NCI-H187 (cell line): ENCODE measurements around the gene RIT2.

Source experiments
- DNase-seq, 2 experiments: peaks; one replicate each; lab custom pipeline; 2025; lab: John Stamatoyannopoulos, UW

Gene RIT2

DNA sequence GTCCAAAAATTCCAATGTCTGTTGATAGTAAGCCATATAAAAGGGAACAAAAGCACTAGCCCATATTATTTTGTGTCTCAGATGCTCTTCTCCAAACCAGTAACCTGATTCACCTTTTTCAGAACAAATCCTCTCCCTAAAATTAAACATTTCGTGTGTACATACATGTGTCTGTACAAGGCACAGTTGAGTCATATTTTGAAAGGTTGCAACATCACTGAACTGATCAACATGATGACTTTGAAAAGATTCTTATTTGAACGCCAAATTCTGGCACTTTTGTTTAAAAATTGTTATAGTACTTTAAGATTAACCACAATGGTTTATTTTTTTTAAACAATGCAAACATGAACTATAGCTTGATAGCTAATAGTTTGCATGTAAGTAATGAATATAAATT lies 102.5 kb downstream of the RIT2 start:
- DNase-seq = no peak

DNA sequence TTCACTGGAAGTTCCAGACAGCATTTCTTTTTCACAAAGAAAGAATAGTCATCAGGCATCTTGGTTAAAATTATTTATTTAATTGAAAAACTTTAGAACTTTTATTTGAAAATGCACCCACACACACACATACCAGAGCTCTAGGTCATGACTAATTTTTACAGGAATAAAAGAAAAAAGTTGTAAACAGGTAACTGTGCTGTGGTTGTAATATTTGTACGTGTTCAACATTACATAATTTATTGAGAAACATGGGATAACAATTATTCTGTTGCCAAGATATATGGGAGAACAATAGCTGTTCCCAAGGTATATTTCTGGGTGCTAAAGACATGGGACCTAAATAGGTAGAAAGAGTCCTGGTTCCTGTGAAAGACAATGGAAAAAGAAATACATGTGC lies 104.9 kb downstream of the RIT2 start:
- DNase-seq = no peak

DNA sequence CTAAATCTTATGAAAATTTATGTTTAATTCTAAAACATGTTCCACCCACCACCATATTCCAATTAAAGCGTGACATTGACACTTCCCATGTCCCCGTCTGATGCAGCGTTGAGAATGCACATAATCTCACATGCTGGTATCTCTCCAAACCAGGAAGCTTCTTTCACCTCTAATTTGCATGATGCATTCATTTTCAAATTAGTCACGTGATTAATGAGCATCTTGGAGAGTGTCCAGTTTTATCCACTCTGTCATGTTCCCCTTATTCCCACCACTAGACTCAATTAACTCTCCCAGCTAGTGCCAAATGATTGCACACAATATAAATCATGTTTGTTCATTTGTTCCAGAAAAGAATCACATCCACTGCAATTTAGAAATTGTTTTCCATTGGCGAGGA lies 105.8 kb downstream of the RIT2 start:
- DNase-seq = no peak

DNA sequence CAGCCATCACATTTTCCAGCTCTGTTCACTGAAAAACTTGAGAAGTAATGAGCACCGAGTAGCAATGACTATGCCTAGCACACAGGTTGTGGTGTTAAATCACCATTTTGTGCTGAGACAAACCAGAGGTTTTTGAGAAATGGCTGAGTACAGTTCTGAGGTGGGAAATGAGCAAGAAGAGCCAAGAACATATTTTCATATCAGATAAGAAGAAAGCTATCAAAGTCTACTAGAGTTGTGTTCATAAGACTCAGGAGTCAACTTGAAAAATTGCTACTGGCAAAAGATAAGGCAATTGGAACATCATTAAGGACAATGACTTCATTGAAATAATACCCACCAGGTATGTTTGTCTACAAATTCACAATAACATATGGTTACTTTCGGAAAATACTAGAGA lies 108.1 kb downstream of the RIT2 start:
- DNase-seq = no peak

DNA sequence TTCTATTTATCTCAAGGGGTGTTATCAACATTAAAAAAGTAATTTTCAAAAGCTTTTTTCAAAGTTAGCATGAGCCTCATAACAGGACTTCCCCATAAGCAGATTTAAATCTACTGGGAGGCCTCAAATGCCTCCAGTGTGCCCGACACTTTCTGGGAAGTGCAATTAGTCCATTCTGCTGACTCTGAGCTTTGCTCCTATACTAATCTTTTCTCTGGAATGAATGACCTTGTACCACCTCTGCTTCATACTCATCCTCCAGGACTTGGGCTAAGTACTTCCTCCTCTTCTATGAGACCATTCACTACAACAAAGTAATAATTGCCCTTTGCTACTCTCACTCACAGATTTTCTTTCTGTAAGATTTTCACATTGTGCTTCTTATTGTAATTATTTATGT lies 111.1 kb downstream of the RIT2 start:
- DNase-seq = no peak

DNA sequence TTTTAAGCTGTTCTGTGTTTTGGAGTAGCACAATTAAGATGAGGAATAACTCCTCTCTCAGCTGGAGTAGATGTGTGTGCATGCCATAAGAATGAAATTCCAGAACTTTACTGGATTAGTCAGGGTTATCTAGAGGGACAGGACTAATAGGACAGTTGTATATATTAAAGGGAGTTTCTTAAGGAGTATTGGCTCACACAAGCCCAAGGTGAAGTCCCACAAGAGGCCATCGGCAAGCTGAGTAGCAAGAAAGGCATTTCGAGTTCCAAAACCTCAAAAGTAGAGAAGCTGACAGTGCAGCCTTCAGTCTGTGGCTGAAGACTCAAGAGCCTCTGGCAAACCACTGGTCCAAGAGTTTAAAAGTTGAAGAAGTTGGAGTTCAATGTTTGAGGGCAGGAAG lies 113.7 kb downstream of the RIT2 start:
- no peak for DNase-seq

DNA sequence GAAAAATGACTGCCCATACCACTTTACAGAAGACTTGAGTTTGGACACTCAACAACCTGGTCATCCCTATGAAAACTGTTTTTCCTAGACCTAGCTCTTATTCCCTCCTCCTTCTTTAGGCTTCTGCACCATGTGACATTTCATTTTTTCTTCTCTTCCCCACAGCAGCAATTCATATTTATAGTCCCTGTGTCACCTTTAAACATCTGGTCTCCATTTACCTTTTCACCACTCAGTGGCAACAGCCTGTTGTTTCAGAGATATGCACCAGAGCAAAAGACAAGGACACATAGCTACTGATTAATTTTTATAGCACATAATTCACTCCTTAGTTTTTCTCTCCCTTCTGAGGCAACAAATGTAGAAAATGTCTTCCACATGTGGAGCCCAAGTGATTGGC lies 118.7 kb downstream of the RIT2 start:
- no peak for DNase-seq

DNA sequence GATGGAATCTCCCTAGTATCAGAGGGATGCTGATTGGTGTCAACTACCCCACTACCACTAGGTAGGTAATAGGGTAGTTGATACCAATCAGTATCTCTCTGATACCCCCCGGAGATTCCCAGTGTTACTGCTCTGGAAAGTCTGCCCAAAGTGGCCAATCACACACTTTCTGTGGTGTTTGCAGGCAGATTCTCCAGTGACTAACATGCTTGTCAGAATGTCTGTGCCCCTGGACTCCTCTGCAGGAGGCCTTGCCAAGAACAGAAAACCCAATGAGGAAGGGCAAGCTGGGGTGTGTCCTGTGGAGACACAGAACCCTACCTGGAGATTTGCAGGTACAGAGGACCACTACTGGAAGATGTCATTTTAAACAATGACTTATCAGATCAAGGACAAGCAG lies 135.1 kb downstream of the RIT2 start:
- DNase-seq = no peak

DNA sequence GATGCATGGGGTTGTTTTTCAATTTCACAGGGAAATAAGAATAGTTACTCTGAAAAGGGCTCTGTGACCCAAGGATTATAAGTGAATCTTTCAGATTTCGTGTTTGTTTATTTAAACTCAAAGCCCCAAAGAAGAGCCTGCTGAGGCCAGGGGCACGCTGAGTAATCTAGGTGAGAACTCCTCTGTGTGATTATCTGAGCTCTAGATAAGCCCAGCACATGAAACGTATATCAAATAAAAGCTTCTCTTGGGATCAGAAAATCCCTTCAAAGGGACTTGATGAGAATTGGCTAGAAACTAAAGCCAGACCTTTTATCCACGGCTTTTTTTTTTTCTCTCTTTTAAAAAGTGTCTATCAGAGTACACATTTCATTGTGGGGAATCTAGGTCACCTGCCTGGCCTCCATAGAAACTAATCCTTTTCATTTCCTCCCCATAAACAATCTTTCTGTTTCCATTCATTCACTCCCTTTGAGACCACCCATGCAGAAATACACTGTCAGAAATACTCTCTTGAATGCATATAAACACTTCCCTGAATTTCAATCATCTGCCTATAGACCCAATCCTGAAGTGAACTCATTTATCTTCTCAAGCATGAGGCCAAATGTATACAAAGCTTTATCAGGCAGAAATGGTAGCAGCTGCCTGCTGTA lies 137.4 kb downstream of the RIT2 start:
- DNase-seq = peak; percentile 5 to 23

DNA sequence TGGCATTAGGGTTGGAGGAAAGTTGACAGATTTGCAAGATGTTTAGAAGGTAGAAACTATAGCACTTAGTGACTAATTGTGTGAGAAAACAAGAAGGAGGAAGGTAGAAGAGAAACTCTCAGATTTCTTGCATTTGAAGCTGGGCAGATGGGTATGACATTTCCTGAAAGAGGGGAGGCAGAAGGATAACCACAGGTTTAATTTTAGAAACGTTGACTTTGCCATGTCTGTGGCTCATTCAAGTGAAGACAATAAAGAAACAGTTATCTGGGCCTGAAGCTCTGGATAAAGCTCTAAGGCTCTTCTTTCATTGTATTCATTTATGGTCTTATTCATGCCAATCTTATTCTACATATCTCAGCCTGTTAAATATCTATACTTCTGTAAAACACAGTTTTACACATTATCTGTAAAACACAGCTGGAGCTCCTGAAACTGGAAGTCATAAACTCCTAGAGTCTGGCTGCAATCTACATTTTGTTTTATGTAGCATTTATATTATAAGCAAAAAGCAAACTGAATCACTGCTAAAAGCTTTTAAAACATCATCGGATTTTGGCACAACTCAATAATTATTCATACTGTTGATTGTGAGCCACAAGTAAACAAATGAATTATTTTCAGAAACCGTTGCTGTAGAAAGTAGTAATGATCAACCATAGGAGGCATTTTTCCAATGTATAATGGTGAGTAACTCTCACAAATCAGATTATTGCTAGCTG lies 138.5 kb downstream of the RIT2 start:
- DNase-seq = no peak

DNA sequence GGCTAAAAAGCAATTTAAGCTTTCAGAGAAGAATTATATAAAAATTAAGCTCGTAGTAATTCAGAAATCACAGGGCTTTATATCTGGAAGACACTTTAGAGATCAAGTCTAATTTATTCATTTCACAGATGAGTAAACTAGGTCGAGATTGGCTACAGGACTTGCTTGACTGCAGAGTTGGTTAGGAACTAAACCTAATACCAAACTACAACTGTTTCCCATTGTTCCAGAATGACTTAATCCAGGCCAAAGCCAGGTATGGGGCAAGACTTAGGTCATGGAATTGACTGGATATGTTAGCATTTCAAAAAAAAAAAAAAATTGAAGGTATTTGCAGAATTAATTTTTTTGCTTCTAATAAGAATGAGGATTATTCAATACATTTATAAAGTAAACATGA lies 146.1 kb downstream of the RIT2 start:
- DNase-seq = no peak

DNA sequence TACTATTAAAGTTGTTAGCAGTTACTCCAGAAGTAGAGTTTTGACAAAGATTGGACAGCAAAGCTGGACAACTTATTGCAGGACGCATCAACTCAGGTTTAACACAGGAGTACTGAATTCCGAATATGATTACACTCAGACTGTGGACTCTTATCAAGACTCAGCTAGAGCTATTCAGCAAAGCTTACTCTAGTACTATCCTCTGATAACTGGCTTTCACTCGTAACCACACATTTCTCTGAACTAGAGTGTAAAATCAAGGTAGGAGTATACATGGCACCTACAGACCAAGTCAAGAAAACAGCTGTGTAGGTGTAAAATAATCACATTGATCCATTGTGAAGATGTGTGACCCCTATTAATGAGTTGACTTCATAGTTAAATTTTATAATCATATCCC lies 154.2 kb downstream of the RIT2 start:
- no peak for DNase-seq

DNA sequence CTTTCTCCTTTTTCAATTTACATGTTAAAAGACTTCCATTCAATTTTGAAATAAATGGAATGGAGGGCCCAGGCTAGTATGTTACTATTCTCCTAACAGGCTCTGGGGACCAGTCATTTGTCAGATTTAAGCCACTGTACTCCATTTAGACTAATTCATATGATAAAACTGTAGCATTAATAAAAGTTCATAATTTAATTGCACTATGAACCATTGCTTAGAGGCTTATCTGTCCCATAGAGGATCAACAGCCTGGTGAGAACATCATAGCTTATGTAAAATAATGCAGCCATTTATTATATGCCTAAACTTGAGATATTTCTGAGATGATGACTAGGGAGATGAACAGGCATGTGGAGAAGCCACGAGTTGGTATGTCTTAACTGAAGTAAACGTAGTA lies 156.0 kb downstream of the RIT2 start:
- no peak for DNase-seq

DNA sequence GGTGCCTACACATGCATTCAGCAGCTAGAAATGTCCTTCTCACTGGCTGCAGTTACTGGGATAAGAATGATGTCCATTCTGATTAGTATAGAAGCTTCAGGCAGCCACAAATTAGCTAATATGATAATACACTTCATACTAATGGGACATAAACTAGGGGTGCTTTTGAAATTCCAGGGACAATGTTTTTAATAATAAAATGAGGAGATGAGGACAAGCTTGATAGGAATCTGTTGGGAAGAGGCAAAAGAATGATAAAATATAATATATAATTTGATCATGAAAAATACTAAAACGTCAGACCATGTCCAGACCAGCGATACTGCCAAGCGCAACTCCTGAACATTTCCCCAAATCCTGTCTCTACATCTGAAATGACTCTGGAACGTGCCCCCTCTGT lies 157.1 kb downstream of the RIT2 start:
- DNase-seq = no peak

DNA sequence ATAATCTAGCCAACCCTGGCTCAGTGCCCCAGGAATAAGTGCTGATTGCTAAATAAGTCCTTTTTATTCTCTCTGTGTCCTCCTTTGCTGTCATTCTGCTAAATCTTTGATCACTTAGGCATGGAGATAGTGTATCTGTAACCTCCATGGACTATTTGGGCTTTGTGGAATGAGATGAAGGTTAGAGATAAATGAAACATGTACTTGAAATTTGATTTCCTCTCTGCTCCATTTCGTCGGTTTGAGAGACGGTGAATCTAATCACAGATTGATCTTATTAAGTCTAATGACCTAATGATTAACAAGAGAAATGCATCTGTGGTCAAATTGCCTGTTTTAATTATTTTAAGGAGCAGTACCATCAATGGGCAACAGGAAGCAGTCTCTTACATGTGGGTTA lies 159.2 kb downstream of the RIT2 start:
- no peak for DNase-seq

DNA sequence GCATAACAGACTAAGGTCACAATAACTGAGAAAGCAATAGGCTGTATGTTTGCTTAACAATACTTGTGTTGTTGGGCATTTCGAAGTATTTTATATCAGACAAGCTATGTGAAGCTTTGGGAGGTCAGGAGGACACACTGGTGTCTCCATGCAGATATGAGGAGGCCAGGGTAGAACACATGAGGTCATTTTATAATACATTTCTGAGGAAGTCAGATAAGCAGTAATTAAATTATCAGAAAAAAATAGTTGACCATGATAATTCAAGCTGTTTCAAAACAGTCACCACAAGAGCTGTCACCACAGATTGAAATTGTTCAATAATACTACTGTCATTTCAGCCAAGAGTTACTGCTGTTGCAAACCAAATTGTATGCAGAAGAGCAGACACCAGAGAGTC lies 160.6 kb downstream of the RIT2 start:
- DNase-seq = no peak

DNA sequence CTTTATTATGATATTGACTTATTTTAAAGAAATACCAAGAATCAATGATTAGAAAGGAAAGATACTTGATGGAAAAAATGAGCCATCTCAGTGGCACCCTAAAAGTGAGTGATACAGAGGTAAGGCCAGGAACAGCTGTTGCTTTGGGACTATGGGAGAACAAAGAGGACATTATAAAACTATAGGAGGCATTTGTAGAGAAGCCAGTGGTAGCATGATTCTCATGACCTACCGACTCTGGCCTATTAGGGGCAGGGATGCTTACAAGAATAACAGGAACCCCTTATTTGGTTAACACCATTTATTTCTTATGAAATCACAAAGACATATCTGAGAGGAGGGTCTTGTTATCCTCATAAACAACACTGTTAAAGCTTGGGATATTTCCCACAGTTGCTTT lies 162.2 kb downstream of the RIT2 start:
- DNase-seq = no peak

DNA sequence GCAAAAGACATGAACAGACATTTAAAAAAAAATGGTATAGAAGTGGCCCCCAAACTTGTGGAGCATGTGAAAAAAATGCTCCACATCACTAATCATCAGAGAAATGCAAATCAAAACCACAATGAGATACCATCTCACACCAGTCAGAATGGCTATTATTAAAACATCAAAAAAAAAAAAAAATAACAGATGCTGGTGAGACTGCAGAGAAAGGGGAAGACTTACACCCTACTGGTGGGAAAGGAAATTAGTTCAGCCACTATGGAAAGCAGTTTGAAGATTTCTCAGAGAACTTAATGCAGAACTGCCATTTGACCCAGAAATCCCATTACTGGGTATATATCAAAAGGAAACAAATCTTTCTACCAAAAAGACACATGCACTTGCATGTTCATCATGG lies 164.8 kb downstream of the RIT2 start:
- DNase-seq = no peak

DNA sequence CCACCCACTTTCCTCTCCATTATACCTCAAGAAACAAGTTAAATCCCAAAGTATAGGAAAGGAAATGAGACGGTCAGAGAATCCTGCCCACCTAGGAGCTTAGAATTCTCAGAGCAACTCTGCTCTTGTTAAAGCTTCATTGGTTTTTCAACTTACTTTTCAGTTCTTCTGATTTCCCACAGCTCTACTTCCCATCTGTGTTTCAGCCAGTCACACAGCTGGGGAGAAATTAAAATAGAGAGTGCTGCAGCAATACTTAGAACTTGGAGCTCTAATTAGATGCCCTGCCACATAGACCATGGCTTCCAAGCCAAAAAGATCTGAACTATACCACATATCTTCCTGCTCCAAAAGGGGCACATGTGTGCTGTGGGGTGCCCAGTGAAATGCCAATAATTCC lies 166.7 kb downstream of the RIT2 start:
- no peak for DNase-seq

DNA sequence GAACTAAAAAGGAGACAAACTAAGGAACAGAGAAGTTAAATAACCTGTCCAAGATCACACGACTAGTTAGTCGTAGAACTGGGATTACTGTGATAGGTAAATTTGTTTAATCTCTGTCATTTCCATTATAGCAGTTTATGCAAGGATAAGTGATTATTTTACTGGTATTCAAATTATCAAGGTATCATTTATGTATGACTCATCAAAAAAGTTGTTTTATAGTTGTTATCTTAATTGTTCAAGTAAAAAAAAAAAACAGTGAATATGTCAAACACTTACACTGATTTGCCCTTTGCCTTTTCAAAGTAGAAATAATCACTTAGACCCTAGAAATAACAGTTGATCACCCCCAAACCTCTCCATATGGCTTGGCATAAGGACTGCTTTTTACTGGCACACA lies 173.6 kb downstream of the RIT2 start:
- no peak for DNase-seq

DNA sequence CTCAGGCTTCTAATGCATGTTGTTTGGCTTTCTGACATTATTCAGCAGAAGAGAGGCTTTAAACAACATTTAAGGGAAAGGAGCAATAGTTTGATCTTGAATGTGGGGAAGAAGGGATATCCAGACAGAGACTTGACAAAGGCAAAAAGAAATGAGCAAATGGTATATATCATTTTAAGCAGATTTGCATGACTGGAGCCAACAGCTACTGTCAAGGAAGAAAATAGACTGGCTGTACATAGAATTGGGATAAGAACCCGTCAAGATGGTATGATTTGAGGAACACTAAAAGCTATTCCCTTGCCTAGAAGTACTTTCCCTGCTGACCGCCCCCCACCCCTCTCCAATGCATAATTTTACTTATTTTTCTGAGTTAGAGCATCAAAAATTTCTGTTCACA lies 174.5 kb downstream of the RIT2 start:
- DNase-seq = no peak

DNA sequence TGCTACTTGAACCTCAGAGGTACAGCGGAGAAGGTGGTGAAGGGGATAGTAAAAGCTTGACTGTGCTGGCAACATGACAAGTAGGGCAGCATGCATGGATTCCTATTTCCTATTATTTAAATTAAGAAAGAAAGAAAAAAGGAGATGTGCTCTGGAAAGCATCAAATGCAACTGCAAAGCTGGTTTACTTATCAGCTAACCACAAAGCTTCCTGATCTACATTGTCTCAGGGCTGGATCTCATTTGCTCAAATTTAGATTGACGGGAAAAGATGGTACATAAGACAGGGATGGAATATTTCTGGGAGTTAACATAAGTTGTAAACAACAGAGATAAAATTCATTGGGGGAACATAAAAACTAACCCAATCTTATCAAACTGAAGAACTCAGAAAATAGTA lies 178.0 kb downstream of the RIT2 start:
- no peak for DNase-seq

DNA sequence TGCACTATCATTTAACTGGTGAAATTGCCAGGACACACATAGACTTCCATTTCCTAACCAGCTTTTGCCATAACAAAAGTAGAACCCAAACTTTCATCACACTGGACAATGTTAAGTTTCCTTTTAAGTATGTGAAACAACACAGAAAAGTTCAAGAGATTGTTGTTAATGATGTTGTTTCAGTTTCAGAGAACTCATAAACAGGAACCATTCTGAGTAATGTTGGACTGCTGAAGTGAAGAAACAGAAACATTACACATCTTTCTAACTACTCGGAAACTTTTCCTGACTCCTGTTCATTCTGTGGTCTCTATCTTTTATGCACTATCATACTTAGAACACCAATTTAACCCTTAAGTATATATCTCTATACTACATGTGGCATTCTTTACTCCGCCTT lies 179.2 kb downstream of the RIT2 start:
- no peak for DNase-seq

DNA sequence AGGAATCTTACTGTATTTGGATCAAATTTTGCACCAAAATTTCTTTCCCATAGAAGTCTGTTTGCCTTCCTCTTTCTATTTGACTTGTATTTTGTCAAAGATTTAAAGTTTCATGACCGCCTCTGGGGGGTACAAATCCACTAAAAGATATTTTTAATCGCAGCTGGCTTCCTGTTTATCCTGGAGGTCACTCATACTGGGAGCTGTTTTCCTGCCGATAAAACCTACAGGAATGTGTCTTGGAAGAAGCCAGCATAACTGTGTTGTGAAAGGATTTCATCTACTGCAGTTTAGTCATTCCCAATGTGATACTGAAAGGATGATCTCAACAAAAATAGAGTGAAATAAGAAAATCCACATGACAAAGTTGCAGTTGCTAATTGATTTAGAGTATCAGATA lies 184.0 kb downstream of the RIT2 start:
- DNase-seq = no peak
